NCI-H82 treated with DMSO at 0.1 percent for 48 hours (cell line): Measurements from ENCODE around the gene KMT2B.
A peak's percentile ranks its signal among the peaks of the same experiment; 100 is the strongest.
"Not testable (repeated sequence)": the region's sequence is repeated elsewhere in the genome, so short reads cannot be mapped to it uniquely, and the experiment has no call there.

Experiments
- DNase-seq: peaks from one replicate; lab custom pipeline; 2025; ENCODE audit not compliant: unreplicated experiment; lab: John Stamatoyannopoulos, UW

The KMT2B gene, protein sequence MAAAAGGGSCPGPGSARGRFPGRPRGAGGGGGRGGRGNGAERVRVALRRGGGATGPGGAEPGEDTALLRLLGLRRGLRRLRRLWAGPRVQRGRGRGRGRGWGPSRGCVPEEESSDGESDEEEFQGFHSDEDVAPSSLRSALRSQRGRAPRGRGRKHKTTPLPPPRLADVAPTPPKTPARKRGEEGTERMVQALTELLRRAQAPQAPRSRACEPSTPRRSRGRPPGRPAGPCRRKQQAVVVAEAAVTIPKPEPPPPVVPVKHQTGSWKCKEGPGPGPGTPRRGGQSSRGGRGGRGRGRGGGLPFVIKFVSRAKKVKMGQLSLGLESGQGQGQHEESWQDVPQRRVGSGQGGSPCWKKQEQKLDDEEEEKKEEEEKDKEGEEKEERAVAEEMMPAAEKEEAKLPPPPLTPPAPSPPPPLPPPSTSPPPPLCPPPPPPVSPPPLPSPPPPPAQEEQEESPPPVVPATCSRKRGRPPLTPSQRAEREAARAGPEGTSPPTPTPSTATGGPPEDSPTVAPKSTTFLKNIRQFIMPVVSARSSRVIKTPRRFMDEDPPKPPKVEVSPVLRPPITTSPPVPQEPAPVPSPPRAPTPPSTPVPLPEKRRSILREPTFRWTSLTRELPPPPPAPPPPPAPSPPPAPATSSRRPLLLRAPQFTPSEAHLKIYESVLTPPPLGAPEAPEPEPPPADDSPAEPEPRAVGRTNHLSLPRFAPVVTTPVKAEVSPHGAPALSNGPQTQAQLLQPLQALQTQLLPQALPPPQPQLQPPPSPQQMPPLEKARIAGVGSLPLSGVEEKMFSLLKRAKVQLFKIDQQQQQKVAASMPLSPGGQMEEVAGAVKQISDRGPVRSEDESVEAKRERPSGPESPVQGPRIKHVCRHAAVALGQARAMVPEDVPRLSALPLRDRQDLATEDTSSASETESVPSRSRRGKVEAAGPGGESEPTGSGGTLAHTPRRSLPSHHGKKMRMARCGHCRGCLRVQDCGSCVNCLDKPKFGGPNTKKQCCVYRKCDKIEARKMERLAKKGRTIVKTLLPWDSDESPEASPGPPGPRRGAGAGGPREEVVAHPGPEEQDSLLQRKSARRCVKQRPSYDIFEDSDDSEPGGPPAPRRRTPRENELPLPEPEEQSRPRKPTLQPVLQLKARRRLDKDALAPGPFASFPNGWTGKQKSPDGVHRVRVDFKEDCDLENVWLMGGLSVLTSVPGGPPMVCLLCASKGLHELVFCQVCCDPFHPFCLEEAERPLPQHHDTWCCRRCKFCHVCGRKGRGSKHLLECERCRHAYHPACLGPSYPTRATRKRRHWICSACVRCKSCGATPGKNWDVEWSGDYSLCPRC (N-terminal part only)

DNA sequence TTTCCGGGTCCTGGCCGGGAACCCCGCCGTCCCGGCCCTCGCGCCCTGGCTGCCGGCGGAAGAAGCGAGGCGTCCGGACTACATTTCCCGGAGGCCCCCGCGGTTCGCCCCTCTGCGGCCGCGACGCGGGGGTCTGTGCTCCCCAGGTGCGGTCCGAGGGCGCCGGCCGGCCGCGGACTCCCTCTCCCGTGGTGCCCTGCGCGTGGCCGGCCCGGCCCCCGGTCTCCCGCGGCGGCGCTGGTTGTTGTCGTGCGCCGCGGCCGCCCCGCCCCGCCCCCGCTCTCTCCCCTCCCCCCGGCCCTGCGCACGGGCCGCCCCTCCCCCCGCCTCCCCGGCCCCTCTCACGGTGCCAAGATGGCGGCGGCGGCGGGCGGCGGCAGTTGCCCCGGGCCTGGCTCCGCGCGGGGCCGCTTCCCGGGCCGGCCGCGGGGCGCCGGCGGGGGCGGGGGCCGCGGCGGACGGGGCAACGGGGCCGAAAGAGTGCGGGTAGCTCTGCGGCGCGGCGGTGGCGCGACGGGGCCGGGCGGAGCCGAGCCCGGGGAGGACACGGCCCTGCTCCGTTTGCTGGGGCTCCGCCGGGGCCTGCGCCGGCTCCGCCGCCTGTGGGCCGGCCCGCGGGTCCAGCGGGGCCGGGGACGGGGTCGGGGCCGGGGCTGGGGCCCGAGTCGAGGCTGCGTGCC, at the start of gene KMT2B:
Gene KMT2B (plus strand): TSS at position 339 of the 680 bp plus-strand sequence. CDS start 16 bp downstream, at position 355.
- no peak for DNase-seq

DNA sequence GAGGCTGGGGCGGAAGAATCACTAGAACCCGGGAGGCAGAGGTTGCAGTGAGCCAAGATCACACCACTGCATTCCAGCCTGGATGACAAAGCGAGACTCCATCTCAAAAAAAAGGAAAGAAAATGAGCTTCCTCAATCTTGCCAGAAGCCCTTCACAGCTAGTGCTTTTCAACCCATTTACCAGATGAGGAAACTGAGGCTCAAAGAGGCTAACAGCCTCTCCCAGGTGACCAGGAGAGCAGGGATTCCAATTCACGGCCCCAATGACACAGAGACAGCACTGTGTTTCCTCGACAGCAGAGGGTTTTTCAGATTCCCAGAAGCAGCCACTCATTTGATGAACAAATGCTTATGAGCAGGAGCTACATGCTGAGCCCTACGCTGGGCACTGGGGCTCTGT, 48.2 kb upstream of the KMT2B start:
- DNase-seq, result no peak

DNA sequence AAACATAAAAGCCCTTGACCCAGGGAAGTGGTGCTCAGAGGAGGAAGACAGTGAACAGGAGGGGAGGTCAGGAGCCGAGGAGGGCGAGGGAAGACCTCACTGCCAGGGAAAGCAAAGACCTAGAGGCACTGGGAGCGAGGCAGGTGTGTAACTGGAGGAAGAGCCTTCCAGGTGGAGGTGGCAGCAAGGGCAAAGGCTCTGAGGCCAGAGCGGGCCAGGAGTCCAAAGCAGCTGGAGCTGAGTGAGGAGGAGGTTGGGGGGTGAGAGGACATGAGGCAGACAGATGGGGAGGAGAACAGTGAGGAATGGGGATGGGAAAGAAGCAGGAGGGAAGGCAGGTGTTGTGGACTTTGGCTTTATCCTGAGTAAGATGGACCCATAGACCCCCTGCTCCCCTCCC, 47.8 kb upstream of the KMT2B start:
- no peak for DNase-seq

DNA sequence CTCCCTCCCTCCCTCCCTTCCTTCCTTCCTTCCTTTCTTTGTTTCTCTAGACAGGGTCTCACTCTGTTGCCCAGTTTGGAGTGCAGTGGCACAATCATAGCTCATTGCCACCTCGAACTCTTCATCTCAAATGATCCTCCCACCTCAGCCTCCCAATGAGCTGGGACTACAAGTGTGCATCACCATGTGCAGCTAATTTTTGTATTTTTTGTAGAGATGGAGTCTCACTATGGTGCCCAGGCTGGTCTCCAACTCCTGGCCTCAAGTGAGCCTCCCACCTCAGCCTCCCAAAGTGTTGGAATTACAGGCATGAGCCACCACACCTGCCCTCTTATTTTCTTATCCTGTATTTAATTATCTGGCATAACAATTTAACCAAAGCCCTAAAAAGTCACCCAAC, 47.1 kb upstream of the KMT2B start:
- no peak for DNase-seq

DNA sequence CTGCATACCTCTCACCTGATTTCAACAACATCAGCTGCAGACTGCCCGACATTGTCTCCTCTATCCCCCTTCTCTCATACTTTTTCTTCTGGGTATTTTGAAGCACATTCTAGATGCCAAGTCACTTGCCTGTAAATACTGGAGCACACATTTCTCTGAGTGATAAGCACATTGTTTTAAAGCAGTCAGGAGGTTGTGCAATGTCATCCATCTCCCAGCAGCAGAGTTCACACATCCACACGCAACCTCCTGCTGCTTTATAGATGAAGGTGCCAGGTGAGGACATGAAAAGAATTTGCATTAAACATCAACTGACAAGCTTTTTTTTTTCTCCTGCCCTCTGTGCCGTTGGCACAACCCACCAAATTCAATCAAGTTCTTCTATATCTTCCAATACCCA, 46.0 kb upstream of the KMT2B start:
- no peak for DNase-seq

DNA sequence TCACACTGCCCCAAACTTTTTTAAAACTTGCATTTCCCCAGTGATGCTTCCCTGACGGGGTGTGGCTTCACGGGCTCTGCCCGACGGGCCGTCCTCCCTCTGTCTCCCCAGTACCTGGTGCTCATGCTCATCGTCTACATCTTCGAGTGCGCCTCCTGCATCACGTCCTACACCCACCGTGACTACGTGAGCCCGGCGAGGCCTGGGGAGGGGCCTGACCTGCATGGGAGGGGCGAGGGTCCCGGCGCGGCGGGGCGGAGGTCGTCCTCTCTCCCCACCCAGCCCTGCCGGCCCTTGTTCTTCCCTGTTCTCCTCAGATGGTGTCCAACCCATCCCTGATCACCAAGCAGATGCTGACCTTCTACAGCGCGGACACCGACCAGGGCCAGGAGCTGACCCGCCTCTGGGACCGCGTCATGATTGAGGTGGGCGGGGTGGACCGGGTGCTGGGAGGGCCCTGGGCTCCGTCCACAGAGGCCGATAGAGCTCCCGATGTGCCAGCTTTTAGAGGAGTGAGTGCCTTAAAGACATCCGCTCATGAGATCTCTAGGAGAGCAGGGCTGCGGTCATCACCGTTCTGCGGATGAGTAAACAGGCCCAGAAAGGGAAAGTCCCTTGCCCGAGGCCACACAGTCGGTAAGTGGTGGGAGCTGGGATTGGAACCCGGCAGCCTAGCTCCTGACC, 44.5 kb upstream of the KMT2B start:
- DNase-seq, result no peak

DNA sequence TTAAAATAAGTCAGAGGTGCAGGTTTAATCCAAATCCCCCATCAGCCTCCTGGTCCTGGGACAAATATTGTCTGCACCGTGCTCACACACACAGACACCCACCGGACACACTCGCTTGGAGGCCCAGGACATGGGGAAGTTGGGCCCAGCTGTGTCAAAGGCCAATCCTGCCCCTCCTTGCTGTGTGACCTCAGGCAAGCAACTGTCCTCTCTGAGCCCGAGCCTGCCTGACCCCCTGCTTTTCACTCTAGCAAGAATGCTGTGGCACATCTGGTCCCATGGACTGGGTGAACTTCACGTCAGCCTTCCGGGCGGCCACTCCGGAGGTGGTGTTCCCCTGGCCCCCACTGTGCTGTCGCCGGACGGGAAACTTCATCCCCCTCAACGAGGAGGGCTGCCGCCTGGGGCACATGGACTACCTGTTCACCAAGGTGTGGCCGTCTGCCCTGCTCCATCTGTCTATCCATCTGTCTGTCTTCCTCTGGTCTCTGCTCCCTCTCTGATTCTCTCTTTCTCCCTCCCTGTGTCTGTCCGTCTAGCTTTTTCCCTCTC, 42.1 kb upstream of the KMT2B start:
- no peak for DNase-seq

DNA sequence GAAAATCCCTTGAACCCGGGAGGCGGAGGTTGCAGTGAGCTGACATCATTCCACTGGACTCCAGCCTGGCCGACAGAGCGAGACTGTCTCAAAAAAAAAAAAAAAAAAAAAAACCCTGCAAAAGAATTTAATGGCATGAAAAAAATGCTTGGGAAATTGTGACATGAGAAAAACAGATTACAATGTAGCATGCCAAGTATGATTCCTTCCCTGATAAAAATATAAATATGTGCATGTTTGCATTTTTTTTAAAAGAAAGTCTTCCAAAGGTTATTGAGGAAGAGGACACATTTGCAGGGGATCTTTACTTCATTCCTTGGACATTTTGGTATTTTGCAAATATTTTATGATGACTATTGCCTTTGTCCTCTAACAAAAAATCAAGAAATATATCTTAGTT, 28.0 kb upstream of the KMT2B start:
- no peak for DNase-seq

DNA sequence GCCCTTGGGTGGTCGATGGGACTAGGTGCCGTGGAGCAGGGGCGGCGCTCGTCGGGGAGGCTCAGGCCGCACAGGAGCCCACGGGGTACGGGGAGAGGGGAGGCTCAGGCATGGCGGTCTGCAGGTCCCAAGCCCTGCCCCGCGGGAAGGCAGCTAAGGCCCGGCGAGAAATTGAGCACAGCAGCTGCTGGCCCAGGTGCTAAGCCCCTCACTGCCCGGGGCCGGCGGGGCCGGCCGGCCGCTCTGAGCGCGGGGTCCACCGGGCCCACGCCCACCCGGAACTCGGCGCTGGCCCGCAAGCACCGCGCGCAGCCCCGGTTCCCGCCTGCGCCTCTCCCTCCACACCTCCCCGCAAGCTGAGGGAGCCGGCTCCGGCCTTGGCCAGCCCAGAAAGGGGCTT, 26.7 kb upstream of the KMT2B start:
- not testable (repeated sequence) for DNase-seq

DNA sequence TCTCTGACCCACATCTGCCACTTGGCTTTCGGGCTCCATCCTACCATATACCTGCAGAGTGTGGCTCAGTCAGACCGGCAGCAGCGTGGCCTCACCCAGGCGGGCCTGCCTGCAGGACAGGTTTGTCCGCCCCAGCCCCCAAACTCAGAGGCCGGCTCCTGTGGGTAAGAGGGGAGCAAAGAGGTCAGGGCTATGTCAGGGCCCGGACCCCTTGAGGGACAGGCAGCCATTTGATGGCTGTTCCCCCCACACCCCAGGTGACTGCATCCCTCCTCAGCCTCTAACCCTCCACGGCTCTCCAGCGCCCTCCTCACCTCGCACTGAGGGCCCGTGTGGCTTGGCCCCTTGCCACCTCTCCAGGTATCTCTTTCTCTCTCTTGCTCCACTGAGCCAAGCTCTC, 25.8 kb upstream of the KMT2B start:
- no peak for DNase-seq

DNA sequence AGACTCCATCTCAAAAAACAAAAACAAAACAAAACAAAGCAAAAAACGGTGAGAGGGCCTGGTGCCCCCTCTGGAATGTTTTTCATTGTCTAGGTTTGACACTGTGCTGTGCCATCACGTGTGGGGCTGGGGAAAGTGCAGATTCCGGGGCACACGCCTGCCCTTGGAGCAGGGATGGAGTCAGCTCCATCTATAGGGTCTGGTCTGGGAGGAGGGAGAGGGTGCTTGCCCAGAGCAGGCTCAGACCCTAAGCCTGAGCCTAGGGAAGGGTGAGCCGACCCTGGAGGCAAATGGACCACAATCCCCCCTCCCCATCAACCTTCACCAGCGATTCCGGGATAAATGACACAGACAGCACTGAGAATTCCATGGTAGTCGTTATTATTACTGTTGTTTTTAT, 24.4 kb upstream of the KMT2B start:
- no peak for DNase-seq

DNA sequence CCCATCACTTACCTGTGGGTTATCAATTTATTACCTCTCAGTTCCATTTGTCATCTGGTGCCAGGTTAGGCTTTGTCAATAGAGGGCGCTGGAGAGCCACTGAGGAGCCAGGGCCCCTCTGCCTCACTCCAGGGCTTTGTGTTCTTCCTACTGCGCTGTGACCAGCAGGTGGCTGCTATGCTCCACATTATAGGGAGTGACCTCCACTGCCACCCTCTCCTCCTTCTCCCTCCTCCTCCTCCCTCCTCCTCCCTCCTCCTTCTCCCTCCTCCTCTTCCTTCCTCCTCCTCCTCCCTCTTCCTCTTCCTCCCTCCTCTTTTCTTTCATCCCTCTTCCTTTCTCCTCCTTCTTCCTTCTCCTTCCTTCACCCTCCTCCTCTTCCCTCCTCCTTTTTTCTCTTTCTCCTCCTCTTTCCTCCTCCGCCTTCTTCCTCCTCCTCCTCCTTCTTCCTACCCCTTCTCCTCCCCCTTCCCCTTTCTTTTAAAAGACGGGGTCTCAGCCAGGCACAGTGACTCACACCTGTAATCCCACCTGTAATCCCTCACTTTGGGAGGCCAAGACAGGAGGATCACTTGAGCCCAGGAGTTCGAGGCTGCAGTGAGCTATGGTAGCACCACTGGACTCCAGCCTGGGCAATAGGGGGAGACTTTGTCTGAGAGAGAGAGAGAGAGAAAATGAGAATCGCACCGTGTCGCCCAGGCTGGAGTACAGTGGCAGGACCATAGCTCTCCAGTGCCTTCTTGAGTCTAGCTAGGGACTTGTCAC, 23.8 kb upstream of the KMT2B start:
- peak; percentile 81 for DNase-seq

DNA sequence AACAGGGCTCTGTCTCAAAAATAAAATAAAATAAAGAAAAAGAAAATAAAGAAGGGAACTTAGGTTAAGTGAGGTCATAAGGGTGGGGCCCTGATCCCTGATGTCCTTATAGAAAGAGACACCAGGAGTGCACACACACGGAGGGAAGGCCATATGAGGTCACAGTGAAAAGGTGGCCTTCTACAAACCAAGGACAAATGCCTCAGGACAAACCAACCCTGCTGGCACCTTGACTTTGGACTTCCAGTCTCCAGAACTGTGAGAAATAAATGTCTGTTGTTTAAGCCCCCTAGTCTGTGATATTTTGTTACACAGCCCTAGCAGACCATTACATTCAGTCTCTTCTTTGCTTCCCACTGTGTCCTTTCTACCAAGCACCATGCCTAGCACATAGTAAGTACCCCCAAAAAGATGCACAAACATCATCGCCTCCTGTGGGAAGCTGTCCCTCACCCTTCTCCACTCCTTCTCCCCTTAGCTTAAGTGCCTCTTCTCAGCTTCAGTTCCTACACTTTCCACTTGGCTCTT, 21.8 kb upstream of the KMT2B start:
- no peak for DNase-seq

DNA sequence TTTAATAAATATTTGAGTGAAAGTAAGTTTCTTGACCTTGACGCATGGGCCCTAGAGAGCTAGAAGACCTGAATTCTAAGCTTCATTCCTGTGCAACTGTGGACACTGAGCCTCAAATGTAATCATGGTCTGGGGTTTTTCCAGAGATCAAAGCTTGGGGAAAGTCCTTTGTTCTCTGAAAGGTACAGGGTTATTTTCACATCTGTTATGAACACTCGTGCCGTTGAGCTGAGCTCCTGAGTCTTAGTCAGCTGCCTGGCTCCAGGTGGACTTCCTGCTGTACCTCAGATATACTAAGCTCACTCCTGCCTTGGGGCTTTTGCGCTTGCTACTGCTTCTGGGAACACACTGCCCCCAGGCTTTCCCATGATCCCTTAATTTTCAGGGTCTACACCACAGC, 21.0 kb upstream of the KMT2B start:
- no peak for DNase-seq

DNA sequence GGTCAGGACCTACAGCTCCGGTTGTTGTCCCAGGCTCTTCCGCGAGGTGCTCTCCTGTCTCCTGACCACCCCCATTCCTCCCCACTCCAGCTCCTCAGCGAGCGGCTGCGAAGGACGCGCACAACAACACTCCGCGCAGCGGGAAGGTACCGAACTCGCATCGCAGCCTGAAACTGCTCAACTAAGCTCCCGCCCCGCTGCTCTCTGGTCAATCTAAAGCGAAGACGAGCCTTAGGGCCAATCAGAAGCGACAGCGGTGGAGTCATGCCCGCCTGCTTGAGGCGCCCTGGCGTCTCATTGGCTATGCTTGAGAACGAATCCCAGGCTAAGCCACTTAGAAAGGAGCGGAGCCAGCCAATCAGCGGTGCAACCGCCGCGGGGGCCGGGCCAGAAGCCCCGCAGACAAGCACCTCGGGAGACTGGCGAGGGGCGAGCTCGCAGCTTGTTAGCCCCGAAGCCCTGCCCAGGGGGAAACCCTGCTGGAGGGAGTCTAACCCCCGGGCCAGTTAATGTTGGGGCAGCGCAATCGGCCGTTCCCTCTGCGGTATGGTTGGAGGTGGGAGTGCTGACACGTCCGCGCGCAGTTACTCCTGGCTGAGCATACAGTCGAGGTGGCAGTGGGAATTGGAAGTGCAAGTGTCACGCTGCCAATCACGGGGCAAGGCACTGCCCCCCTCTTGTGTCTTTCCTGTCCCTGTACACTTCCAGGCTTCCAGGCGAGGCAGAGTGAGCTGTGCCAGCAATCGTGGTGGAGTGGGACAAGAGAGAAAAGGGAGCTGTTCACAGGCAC, 15.4 kb upstream of the KMT2B start:
- DNase-seq, result peak; percentile 99

DNA sequence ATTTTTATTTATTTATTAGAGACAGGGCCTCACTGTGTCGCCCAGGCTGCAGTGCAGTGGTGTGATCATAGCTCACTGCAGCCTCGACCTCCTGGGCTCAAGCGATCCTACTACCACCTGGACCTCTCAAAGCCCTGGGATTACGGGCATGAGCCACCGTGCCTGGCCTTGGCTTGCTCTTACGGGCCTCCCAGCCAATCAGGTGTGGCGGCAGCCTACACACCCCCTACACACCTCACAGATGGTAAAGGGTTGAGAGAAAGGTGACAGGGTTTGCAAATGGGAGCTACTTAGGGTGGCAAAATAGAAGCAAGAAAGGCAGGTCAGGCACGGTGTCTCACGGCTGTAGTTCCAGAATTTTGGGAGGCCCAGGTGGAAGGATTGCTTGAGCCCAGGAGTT, 14.5 kb upstream of the KMT2B start:
- DNase-seq, result no peak

DNA sequence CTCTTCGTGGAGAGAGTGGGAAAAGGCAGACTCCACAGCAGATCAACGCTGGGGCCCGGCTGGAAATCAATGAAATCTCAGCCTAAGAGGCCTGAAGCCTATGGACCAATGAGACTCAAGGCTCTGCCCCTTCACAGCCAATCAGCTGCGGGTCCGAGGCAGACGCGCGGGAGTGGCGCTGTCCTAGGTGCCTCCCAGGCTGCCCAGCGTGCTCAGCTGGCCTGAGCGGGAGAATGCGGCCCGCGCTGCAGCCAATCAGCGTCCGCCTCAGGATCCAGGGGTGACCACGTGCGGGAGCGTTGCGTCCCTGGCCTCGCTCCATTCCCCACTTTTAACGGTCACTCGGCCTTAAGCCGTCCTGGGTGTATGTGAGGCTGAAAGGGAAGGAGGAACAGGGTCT, 13.6 kb upstream of the KMT2B start, which contains the start of gene ZBTB32:
Gene ZBTB32 (plus strand): TSS at position 341 of the 400 bp plus-strand sequence. CDS start 10,069 bp downstream, outside the sequence.
- DNase-seq, result no peak

DNA sequence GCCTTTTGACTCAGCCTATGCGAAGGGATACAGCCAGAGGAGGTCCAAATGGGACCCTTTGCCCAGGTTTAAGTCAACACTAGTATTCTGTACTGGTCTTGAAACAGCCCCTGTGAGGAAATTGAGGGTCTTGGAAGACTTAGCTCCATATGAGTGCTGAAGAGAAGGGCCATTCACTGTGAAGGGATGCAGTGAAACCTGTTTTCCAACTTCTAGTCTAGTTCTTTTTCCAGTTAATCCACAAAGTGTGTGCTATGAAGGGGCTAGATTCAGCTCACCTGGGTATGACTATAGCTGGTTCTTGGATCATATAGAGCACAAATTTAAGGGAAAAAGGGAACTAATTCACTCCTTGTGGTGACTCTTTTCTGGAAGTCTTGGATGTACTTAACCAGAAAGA, 9.4 kb upstream of the KMT2B start:
- DNase-seq, result no peak
